GM19023 (cell line): Measurements from ENCODE around the gene RPS8.
A peak's percentile ranks its signal among the peaks of the same experiment; 100 is the strongest.
"Not testable (repeated sequence)": the region's sequence is repeated elsewhere in the genome, so short reads cannot be mapped to it uniquely, and the experiment has no call there.

Experiments used
- ATAC-seq: cut with Tn5 transposase; IDR thresholded peaks from one replicate; pipeline ENCODE4 v1.9.1; 2021; ENCODE audit warnings: mild to moderate bottlenecking, moderate library complexity; ENCODE audit not compliant: unreplicated experiment

The RPS8 gene

GRCh38 chr1:44775078-44775929 is at the start of gene RPS8:
Gene RPS8, plus strand, starts transcription at chr1:44775540. Its CDS starts 57 bp downstream, at chr1:44775597.
- peak; percentile 69 for ATAC-seq

- ATAC-seq: peak; percentile 53
Observed at GRCh38 chr1:44730741-44731512, 44.4 kb upstream of the RPS8 start, which contains the start of gene RNU5D-1. Gene RNU5D-1, minus strand, starts transcription at chr1:44731170.

- no peak for ATAC-seq
Observed at GRCh38 chr1:44733365-44733764, 42.0 kb upstream of the RPS8 start.

- no peak for ATAC-seq
Observed at GRCh38 chr1:44733784-44734183, 41.6 kb upstream of the RPS8 start.

- ATAC-seq: no peak
Observed at GRCh38 chr1:44735992-44736391, 39.3 kb upstream of the RPS8 start.

- ATAC-seq: not testable (repeated sequence)
Observed at GRCh38 chr1:44738953-44739306, 36.4 kb upstream of the RPS8 start.

GRCh38 chr1:44739307-44740178 is 35.8 kb upstream of the RPS8 start, which contains the start of gene KIF2C:
Gene KIF2C, plus strand, starts transcription at chr1:44739837. Its CDS starts 96 bp downstream, at chr1:44739933.
- peak; percentile 96 for ATAC-seq

- ATAC-seq: no peak
Observed at GRCh38 chr1:44740179-44740617, 35.1 kb upstream of the RPS8 start.

- ATAC-seq: no peak
Observed at GRCh38 chr1:44743211-44743610, 32.1 kb upstream of the RPS8 start.

- no peak for ATAC-seq
Observed at GRCh38 chr1:44747878-44748277, 27.5 kb upstream of the RPS8 start.

GRCh38 chr1:44757420-44757819 is 17.9 kb upstream of the RPS8 start:
- ATAC-seq: no peak

- no peak for ATAC-seq
Observed at GRCh38 chr1:44759077-44759476, 16.3 kb upstream of the RPS8 start.

- ATAC-seq: no peak
Observed at GRCh38 chr1:44760876-44761275, 14.5 kb upstream of the RPS8 start.

- not testable (repeated sequence) for ATAC-seq
Observed at GRCh38 chr1:44766421-44766820, 8.9 kb upstream of the RPS8 start.

- ATAC-seq: peak; percentile 27
Observed at GRCh38 chr1:44775930-44776729, 790 bp downstream of the RPS8 start.

- no peak for ATAC-seq
Observed at GRCh38 chr1:44776730-44777068, 1.4 kb downstream of the RPS8 start.

GRCh38 chr1:44777547-44777946 is 2.2 kb downstream of the RPS8 start:
- no peak for ATAC-seq

GRCh38 chr1:44777969-44778635 is 2.8 kb downstream of the RPS8 start:
- ATAC-seq: no peak

GRCh38 chr1:44778705-44779576 is 3.6 kb downstream of the RPS8 start:
- ATAC-seq: no peak
